Measurements from ENCODE around the gene INSIG1. TPM values are rescaled to one million over a fixed set of nuclear protein-coding genes. Genes with fewer than 3 reads are reported as not detected.

INSIG1 gene
- total and polyA plus RNA-seq, 2 experiments from 2014 or later: 70.3 to 131 TPM

DNA sequence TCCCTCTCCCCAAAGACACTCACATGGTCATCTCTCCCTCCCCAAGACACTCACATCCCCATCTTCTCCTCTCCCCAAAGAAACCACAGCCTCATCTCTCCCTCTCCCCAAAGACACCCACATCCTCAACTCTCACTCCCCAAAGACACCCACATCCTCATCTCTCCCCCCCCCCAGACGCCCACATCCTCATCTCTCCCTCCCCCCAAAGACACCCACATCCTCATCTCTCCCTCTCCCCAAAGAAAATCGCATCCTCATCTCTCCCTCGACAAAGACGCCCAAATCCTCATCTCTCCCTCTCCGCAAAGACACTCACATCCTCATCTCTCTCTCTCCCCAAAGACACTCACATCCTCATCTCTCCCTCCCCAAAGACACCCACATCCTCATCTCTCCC is 31.5 kb downstream of the INSIG1 start:
- DNase-seq (ENCODE audit: low spot score): no peak
- Histone ChIP-seq H3K4me3 (no peak overlapping the region), H4K20me1 (replicated peaks; ENCODE audit: insufficient read depth) (no peaks in the 10 kb centered on the region), H3K27ac (ENCODE audit: low read depth) (no peak overlapping the region), H3K79me2 (replicated peaks; ENCODE audit: insufficient read depth) (no peaks in the 10 kb centered on the region), H3K36me3 (ENCODE audit: insufficient read depth) (no peaks in the 10 kb centered on the region), H3K9me2 (ENCODE audit: insufficient read depth) (no peaks in the 10 kb centered on the region), H3K4me2 (no peak overlapping the region), H3K27me3 (ENCODE audit: insufficient read depth) (no peaks in the 10 kb centered on the region), H3F3A (replicated peaks; ENCODE audit: low read depth) (no peaks in the 10 kb centered on the region), H3K4me1 (ENCODE audit: insufficient read depth) (no peaks in the 10 kb centered on the region), H2AFZ (no peak overlapping the region)
- H3K27me3 Mint-ChIP-seq (ENCODE audit: insufficient read depth, low read depth, poor library complexity): peaks cover 4% of the 10 kb centered on the region
- TF ChIP-seq ZNF114 (CRISPR knock-in tag; IDR thresholded peaks at IDR 0.05): no peak
- no peak for TF ChIP-seq ETS1 (IDR thresholded peaks at IDR 0.05)
- TF ChIP-seq JUNB (IDR thresholded peaks at IDR 0.05; ENCODE audit: unreplicated experiment): no peak
- TF ChIP-seq, protein P1, sequence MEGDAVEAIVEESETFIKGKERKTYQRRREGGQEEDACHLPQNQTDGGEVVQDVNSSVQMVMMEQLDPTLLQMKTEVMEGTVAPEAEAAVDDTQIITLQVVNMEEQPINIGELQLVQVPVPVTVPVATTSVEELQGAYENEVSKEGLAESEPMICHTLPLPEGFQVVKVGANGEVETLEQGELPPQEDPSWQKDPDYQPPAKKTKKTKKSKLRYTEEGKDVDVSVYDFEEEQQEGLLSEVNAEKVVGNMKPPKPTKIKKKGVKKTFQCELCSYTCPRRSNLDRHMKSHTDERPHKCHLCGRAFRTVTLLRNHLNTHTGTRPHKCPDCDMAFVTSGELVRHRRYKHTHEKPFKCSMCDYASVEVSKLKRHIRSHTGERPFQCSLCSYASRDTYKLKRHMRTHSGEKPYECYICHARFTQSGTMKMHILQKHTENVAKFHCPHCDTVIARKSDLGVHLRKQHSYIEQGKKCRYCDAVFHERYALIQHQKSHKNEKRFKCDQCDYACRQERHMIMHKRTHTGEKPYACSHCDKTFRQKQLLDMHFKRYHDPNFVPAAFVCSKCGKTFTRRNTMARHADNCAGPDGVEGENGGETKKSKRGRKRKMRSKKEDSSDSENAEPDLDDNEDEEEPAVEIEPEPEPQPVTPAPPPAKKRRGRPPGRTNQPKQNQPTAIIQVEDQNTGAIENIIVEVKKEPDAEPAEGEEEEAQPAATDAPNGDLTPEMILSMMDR (conservative IDR thresholded peaks at IDR 0.05; ENCODE audit: low read depth in 2 of 2): no peak
- TF ChIP-seq STAT1 (IDR thresholded peaks at IDR 0.05; ENCODE audit: unreplicated experiment): no peak
- no peak for TF ChIP-seq NANOG (IDR thresholded peaks at IDR 0.05; ENCODE audit: borderline replicate concordance)
- TF ChIP-seq, protein P2, sequence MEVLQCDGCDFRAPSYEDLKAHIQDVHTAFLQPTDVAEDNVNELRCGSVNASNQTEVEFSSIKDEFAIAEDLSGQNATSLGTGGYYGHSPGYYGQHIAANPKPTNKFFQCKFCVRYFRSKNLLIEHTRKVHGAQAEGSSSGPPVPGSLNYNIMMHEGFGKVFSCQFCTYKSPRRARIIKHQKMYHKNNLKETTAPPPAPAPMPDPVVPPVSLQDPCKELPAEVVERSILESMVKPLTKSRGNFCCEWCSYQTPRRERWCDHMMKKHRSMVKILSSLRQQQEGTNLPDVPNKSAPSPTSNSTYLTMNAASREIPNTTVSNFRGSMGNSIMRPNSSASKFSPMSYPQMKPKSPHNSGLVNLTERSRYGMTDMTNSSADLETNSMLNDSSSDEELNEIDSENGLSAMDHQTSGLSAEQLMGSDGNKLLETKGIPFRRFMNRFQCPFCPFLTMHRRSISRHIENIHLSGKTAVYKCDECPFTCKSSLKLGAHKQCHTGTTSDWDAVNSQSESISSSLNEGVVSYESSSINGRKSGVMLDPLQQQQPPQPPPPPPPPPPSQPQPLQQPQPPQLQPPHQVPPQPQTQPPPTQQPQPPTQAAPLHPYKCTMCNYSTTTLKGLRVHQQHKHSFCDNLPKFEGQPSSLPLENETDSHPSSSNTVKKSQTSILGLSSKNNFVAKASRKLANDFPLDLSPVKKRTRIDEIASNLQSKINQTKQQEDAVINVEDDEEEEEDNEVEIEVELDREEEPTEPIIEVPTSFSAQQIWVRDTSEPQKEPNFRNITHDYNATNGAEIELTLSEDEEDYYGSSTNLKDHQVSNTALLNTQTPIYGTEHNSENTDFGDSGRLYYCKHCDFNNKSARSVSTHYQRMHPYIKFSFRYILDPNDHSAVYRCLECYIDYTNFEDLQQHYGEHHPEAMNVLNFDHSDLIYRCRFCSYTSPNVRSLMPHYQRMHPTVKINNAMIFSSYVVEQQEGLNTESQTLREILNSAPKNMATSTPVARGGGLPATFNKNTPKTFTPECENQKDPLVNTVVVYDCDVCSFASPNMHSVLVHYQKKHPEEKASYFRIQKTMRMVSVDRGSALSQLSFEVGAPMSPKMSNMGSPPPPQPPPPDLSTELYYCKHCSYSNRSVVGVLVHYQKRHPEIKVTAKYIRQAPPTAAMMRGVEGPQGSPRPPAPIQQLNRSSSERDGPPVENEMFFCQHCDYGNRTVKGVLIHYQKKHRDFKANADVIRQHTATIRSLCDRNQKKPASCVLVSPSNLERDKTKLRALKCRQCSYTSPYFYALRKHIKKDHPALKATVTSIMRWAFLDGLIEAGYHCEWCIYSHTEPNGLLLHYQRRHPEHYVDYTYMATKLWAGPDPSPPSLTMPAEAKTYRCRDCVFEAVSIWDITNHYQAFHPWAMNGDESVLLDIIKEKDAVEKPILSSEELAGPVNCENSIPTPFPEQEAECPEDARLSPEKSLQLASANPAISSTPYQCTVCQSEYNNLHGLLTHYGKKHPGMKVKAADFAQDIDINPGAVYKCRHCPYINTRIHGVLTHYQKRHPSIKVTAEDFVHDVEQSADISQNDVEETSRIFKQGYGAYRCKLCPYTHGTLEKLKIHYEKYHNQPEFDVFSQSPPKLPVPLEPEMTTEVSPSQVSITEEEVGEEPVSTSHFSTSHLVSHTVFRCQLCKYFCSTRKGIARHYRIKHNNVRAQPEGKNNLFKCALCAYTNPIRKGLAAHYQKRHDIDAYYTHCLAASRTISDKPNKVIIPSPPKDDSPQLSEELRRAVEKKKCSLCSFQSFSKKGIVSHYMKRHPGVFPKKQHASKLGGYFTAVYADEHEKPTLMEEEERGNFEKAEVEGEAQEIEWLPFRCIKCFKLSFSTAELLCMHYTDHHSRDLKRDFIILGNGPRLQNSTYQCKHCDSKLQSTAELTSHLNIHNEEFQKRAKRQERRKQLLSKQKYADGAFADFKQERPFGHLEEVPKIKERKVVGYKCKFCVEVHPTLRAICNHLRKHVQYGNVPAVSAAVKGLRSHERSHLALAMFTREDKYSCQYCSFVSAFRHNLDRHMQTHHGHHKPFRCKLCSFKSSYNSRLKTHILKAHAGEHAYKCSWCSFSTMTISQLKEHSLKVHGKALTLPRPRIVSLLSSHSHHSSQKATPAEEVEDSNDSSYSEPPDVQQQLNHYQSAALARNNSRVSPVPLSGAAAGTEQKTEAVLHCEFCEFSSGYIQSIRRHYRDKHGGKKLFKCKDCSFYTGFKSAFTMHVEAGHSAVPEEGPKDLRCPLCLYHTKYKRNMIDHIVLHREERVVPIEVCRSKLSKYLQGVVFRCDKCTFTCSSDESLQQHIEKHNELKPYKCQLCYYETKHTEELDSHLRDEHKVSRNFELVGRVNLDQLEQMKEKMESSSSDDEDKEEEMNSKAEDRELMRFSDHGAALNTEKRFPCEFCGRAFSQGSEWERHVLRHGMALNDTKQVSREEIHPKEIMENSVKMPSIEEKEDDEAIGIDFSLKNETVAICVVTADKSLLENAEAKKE (CRISPR knock-in tag; IDR thresholded peaks at IDR 0.05): no peak
- no peak for TF ChIP-seq EZH2phosphoT487 (IDR thresholded peaks at IDR 0.05; ENCODE audit: unreplicated experiment)
- TF ChIP-seq CREB1 (CRISPR knock-in tag; IDR thresholded peaks at IDR 0.05; ENCODE audit: low read depth): no peak
- TF ChIP-seq, protein P3, sequence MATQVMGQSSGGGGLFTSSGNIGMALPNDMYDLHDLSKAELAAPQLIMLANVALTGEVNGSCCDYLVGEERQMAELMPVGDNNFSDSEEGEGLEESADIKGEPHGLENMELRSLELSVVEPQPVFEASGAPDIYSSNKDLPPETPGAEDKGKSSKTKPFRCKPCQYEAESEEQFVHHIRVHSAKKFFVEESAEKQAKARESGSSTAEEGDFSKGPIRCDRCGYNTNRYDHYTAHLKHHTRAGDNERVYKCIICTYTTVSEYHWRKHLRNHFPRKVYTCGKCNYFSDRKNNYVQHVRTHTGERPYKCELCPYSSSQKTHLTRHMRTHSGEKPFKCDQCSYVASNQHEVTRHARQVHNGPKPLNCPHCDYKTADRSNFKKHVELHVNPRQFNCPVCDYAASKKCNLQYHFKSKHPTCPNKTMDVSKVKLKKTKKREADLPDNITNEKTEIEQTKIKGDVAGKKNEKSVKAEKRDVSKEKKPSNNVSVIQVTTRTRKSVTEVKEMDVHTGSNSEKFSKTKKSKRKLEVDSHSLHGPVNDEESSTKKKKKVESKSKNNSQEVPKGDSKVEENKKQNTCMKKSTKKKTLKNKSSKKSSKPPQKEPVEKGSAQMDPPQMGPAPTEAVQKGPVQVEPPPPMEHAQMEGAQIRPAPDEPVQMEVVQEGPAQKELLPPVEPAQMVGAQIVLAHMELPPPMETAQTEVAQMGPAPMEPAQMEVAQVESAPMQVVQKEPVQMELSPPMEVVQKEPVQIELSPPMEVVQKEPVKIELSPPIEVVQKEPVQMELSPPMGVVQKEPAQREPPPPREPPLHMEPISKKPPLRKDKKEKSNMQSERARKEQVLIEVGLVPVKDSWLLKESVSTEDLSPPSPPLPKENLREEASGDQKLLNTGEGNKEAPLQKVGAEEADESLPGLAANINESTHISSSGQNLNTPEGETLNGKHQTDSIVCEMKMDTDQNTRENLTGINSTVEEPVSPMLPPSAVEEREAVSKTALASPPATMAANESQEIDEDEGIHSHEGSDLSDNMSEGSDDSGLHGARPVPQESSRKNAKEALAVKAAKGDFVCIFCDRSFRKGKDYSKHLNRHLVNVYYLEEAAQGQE (IDR thresholded peaks at IDR 0.05; ENCODE audit: unreplicated experiment): no peak
- TF ChIP-seq POLR2AphosphoS5 (IDR thresholded peaks at IDR 0.05; ENCODE audit: low read depth): no peak
- no peak for TF ChIP-seq ZNF331 (CRISPR knock-in tag; IDR thresholded peaks at IDR 0.05; ENCODE audit: low read depth)
- no peak for TF ChIP-seq EZH2 (IDR thresholded peaks at IDR 0.05; ENCODE audit: low read depth, unreplicated experiment)
- no peak for ATAC-seq
- no peaks in the 10 kb centered on the region for H3K4me1 Mint-ChIP-seq
- no peaks in the 10 kb centered on the region for H3K36me3 Mint-ChIP-seq (ENCODE audit: low read depth)
- H3K27ac Mint-ChIP-seq: no peak overlapping the region
- no peak overlapping the region for H3K4me3 Mint-ChIP-seq
- peaks cover 3% of the 10 kb centered on the region; the same call in 1 of the 3 replicates for H3K9me3 Mint-ChIP-seq

Data from GM23338 (cell line).